ENCODE data around the gene IGDCC3. TPM values are rescaled to one million over a fixed set of nuclear protein-coding genes. Genes with fewer than 3 reads are reported as not detected.

Gene IGDCC3
- total and polyA plus RNA-seq, 2 of the 8 experiments (the other 6 are each of a cell fraction or from before 2014, with no cell fraction given) = 26.8 to 45.7 TPM

GRCh38 chr15:65349338-65349737, 28.5 kb downstream of the IGDCC3 start:
- CTCF ChIA-PET (ENCODE audit: partially characterized antibody) = interaction anchor here (0.8 to 2.6 kb wide), 7 partner anchors 7 to 36 kb away, joined by 3 to 11 read pairs (median 4); no protein-coding TSS in a partner anchor
- Histone ChIP-seq H3K79me2 (ENCODE audit: control insufficient read depth in 1 of 2, insufficient read depth in 2 of 2, low read length in 2 of 2) (peaks cover 0 to 9% of the 10 kb centered on the region in 2 experiments; a peak in 1 of 4 replicates), H3K56ac (replicated peaks; ENCODE audit: insufficient read length, low read depth, low read length) (no peak overlapping the region), H4K91ac (replicated peaks; ENCODE audit: insufficient read length, low read length) (no peak overlapping the region), H3K79me1 (ENCODE audit: low read depth, low read length) (no peaks in the 10 kb centered on the region), H3K23me2 (ENCODE audit: low read depth, low read length) (no peaks in the 10 kb centered on the region), H2BK15ac (ENCODE audit: low read length) (no peak overlapping the region), H3K4ac (replicated peaks; ENCODE audit: insufficient read length, low read depth, low read length) (no peak overlapping the region), H2BK12ac (ENCODE audit: low read depth, low read length) (no peak overlapping the region), H3K4me3 (ENCODE audit: extremely low read depth in 1 of 4, insufficient read depth in 2 of 4, low read depth in 3 of 4, low read length in 4 of 4) (no peak overlapping the region), H3K14ac (ENCODE audit: insufficient read length) (no peak overlapping the region), H3K23ac (ENCODE audit: insufficient read length) (no peak overlapping the region), H3K4me1 (replicated peaks in 1 of 4; ENCODE audit: control insufficient read depth in 3 of 4, insufficient read depth in 4 of 4, low read length in 3 of 4) (peaks cover 0 to 2% (median 0%) of the 10 kb centered on the region in 4 experiments; a peak in 1 of 7 replicates), H4K8ac (ENCODE audit: extremely low read depth, insufficient read depth, low read length) (no peak overlapping the region), H2AFZ (ENCODE audit: low read length) (no peak overlapping the region), H2AK5ac (ENCODE audit: low read depth, low read length) (no peak overlapping the region), H3K36me3 (ENCODE audit: control insufficient read depth in 2 of 4, insufficient read depth in 4 of 4, low read length in 3 of 4) (no peaks in the 10 kb centered on the region; a peak in 1 of 8 replicates), H4K5ac (ENCODE audit: insufficient read length, low read depth, low read length) (no peak overlapping the region), H3K27me3 (replicated peaks in 1 of 4; ENCODE audit: control insufficient read depth in 3 of 4, extremely low read depth in 1 of 4, insufficient read depth in 3 of 4, low read length in 3 of 4) (peaks cover 0 to 4% (median 1%) of the 10 kb centered on the region in 4 experiments; a peak in 3 of 7 replicates), H3K4me2 (ENCODE audit: insufficient read depth in 1 of 2, low read depth in 2 of 2, low read length in 2 of 2) (no peak overlapping the region), H3K9me3 (ENCODE audit: insufficient read depth in 2 of 2, low read depth in 1 of 2, low read length in 1 of 2) (peaks cover 5 to 8% of the 10 kb centered on the region in 2 experiments; a peak in 3 of 4 replicates), H3K18ac (ENCODE audit: extremely low read depth, low read length) (no peak overlapping the region), H3K9ac (replicated peaks in 1 of 4; ENCODE audit: extremely low read depth in 1 of 4, low read depth in 3 of 4, low read length in 3 of 4) (no peak overlapping the region), H3K27ac (ENCODE audit: low read depth, low read length) (no peak overlapping the region), H2BK120ac (replicated peaks; ENCODE audit: low read depth, low read length) (no peak overlapping the region), H4K20me1 (replicated peaks in 1 of 2; ENCODE audit: control insufficient read depth in 1 of 2, insufficient read depth in 2 of 2, low read length in 2 of 2) (peaks cover 0 to 6% of the 10 kb centered on the region in 2 experiments), H2BK20ac (ENCODE audit: low read length) (no peak overlapping the region), H2BK5ac (ENCODE audit: low read depth, low read length) (no peak overlapping the region)
- POLR2A ChIA-PET (ENCODE audit: partially characterized antibody) = interaction anchor here (1.2 to 1.7 kb wide), 3 partner anchors 11 to 48 kb away, joined by 3 to 6 read pairs (median 4); no protein-coding TSS in a partner anchor
- FAIRE-seq = no peak
- WGBS, 2 experiments (ENCODE audit: extremely low coverage in 1 of 2, insufficient coverage in 1 of 2, insufficient read length in 1 of 2, insufficient replicate concordance in 2 of 2, low coverage in 1 of 2, low lambda C conversion rate in 2 of 2, missing lambda C conversion rate in 1 of 2) = 77% methylated on average over 8 of the region's 8 CpGs; no CpG with 5 or more reads in 1 of the 2 experiments
- DNase-seq (ENCODE audit: low read depth in 1 of 2, low spot score in 2 of 2) = no peak

All from H1 (cell line).